ENCODE data around the gene DCANP1.

- TF ChIP-seq USF2 (IDR thresholded peaks at IDR 0.05; ENCODE audit: borderline replicate concordance, low read depth, low read length) (no peak), CREB1 (IDR thresholded peaks at IDR 0.05; ENCODE audit: low read depth) (no peak), CTCF (IDR thresholded peaks at IDR 0.05 in 2 of 3, conservative IDR thresholded peaks at IDR 0.05 in 1 of 3; ENCODE audit: control insufficient read depth in 2 of 3, extremely low read depth in 1 of 3, insufficient read depth in 1 of 3, low read depth in 3 of 3, low read length in 3 of 3) (no peak), JUND (IDR thresholded peaks at IDR 0.05; ENCODE audit: low read depth, low read length) (no peak), MTA3 (IDR thresholded peaks at IDR 0.05; ENCODE audit: borderline replicate concordance, low read length) (no peak), BMI1 (IDR thresholded peaks at IDR 0.05; ENCODE audit: borderline replicate concordance) (no peak), PBX3 (IDR thresholded peaks at IDR 0.05; ENCODE audit: insufficient replicate concordance, low read depth, low read length) (no peak), RUNX3 (IDR thresholded peaks at IDR 0.05; ENCODE audit: low read length) (no peak), KDM1A (IDR thresholded peaks at IDR 0.05; ENCODE audit: borderline replicate concordance) (no peak)
Observed at GRCh38 chr5:135471726-135472125, 24.6 kb upstream of the DCANP1 start.

Data from GM12878 (cell line).